Adrenal gland (tissue), 5 donors: ENCODE results near the gene PGA3.
"Not testable (repeated sequence)": the region's sequence is repeated elsewhere in the genome, so short reads cannot be mapped to it uniquely, and the experiment has no call there.

Experiments used
- CTCF ChIP-seq, 6 experiments: fragments of 450-650 bp in 4 of 6; fragments of 200-600 bp in 2 of 6; sonication (generic) in 1 of 6; IDR thresholded peaks; 1 replicate in 5 of 6; 2 replicates in 1 of 6; pipeline versions ENCODE4 v1.5.1 to v1.8.0; 2016 to 2021; ENCODE audit warnings: antibody characterized with exemption in 6 of 6, mild to moderate bottlenecking in 2 of 6, moderate library complexity in 1 of 6
- POLR2A ChIP-seq, 2 donors: fragments of 450-650 bp; IDR thresholded peaks; one replicate each; pipeline ENCODE4 v1.6.1; 2017; ENCODE audit warnings: antibody characterized with exemption in 2 of 2, mild to moderate bottlenecking in 2 of 2, moderate library complexity in 1 of 2
- donor health status: DM: no; HTN: no; CAD: no.

GRCh38 chr11:61165785-61166184, 37.5 kb upstream of the PGA3 start:
- not testable (repeated sequence) for TF ChIP-seq POLR2A, CTCF (IDR thresholded peaks at IDR 0.05)
